ENCODE results near the gene MTERF2.
"Not testable (repeated sequence)": the region's sequence is repeated elsewhere in the genome, so short reads cannot be mapped to it uniquely, and the experiment has no call there.

MTERF2 gene

DNA sequence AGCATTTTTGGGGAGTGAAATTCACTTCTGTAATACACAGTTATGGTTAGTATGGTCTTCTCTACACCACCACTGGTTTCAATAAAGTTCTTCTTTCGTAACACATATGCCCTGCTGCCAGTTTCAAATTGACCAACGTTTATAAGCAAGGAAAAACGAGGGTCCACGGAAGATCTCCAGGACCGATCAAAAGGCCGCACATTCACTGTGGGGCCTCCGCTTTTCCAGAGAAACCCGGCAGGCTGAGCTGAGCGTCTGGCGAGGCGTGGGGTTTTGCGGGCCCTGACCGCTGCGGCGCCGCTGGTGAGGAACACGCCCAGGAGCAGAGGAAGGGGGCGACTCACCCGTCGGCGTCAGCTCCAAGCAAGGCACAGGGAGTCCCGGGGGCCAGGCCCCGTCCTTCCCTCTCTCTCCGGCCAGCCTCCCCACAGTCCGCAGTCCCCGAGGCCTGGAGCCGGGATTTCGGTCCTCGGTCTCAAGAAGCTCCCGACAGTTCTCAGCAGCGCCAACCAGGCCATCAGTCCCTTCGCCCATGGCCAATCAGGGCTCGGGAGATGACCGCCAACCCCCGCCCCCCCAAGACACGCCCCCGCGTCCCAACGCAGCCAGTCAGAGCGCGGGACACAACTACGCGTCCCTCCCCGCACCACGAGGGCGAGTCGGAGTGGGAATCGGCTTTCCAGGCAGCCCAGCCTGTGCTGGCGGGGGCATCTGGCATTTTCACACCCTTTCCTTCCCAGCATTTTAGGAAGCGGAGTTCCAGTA is at the start of gene MTERF2:
Gene MTERF2, minus strand, starts transcription at position 522 of the 765 bp plus-strand sequence. CDS start 8,432 bp downstream, outside the sequence.
- DNase-seq, result peak; percentile 89

- no peak for DNase-seq
Observed at GRCh38 chr12:107035733-107036132, 48.8 kb upstream of the MTERF2 start.

- DNase-seq, result no peak
Observed at GRCh38 chr12:107033758-107034739, 47.1 kb upstream of the MTERF2 start.

- DNase-seq, result no peak
Observed at GRCh38 chr12:107032266-107032665, 45.3 kb upstream of the MTERF2 start.

- DNase-seq, result no peak
Observed at GRCh38 chr12:107031061-107031460, 44.1 kb upstream of the MTERF2 start.

- no peak for DNase-seq
Observed at GRCh38 chr12:107029081-107029480, 42.1 kb upstream of the MTERF2 start.

- DNase-seq, result peak; percentile 57
Observed at GRCh38 chr12:107027636-107028053, 40.7 kb upstream of the MTERF2 start.

GRCh38 chr12:107026806-107027635 is 40.1 kb upstream of the MTERF2 start:
- DNase-seq, result no peak

DNA sequence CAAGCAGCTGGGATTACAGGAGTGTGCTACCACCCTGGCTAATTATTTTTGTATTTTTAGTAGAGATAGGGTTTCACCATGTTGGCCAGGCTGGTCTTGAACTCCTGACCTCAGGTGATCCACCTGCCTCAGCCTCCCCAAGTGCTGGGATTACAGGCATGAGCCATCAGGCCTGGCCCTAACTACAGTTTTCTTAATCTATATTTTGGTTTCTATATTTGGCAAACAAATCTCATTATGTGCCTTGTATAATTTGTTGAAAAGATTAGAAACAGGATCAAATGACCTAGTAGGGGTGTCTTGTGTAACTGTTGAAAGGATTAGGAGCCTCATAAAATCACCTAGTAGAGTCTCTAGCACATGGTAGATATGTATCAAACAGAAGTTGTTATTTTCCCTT is 39.4 kb upstream of the MTERF2 start:
- DNase-seq, result not testable (repeated sequence)

DNA sequence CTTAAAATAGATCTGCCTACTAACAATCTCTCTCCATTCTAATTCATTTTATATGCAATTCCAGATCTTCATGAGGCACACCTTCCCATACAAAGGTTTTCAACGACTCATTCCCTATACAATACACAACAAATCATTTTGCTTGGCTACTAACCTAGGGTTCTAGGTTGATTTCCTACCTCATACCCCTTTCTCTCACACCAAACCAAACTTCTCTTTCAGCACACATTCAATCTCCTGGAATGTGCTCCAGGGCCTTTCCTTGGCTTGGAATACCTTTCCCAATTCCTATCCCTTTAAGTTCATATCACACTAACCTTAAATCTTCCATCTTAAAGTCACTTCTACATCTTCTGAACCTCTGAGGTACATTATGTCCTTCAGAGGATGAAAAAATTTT is 38.7 kb upstream of the MTERF2 start:
- DNase-seq, result no peak

- DNase-seq, result no peak
Observed at GRCh38 chr12:107019546-107019945, 32.6 kb upstream of the MTERF2 start.

GRCh38 chr12:107017042-107017441 is 30.1 kb upstream of the MTERF2 start:
- DNase-seq, result no peak

DNA sequence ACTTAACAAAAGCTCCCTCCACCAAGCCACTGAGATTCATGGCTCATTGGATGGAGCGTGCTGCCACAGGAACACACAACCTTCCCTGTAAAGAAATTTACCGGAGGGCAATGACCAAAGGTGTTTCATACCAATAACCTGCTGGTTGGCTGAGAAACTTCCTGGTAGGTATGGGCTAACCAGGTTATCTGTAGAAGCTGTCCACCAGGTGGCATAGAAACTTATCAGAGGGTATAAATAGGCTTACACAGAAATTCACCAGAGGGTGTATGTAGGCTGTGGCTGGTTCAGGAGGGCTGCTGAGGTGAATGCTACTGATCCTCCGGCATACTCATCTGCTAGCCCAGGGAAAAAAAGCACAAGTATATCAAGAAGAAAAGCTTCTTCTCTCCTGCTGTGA is 27.1 kb upstream of the MTERF2 start:
- no peak for DNase-seq

DNA sequence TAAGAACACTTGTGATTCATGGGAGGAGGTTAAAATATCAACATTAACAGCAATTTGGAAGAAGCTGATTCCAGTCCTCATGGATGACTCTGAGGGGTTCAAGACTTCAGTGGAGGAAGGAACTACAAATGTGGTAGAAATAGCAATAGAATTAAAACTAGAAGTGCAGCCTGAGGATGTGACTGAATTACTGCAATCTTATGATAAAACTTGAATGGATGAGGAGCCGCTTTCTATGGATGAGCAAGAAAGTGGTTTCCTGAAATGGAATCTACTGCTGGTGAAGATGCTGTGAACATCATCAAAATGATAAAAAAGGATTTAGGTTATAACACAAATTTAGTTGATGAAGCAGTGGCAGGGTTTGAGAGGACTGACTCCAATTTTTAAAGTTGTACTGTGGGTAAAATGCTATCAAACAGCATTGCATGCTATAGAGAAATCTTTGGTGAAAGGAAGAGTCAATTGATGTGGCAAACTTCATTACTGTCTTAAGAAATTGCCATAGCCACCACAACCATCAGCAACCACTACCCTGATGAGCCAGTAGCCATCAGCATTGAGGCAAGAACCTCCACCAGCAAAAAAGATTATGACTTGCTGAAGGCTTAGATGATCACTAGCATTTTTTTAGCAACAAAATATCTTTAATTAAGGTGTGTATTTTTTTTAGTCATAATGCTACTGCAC is 25.9 kb upstream of the MTERF2 start:
- no peak for DNase-seq

DNA sequence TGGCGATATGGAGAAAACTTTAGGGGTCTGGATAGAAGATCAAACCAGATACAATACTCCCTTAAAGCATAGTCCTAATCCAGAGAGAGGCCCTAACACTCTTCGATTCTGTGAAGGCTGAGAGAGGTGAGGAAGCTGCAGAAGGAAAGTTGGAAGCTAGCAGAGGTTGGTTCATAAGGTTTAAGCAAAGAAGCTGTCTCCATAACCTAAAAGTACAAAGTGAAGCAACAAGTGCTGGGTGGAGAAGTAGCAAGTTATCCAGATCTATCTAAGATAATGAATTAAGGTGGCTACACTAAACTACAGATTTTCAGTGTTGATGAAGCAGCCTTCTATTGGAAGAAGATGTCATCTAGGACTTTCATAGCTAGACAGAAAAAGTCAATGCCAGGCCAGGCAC is 24.6 kb upstream of the MTERF2 start:
- DNase-seq, result no peak

DNA sequence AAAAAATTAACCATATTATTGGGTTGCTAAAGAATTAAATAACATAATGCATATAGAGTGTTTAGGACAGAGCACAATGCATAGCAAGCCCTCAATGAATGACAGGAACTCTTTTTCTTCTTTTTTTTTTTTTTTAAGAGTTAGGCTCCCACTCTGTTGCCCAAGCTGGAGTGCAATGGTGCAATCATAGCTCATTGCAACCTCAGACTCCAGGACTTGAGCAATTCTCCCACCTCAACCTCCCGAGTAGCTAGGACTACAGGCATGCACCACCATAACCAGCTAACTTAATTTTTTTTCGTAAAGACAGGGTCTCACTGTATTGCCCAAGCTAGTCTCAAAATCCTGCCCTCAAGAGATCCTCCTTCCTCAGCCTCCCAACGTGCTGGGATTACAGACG is 20.5 kb upstream of the MTERF2 start:
- DNase-seq, result no peak

- DNase-seq, result not testable (repeated sequence)
Observed at GRCh38 chr12:107002665-107003064, 15.7 kb upstream of the MTERF2 start.

GRCh38 chr12:106999446-106999845 is 12.5 kb upstream of the MTERF2 start:
- no peak for DNase-seq

DNA sequence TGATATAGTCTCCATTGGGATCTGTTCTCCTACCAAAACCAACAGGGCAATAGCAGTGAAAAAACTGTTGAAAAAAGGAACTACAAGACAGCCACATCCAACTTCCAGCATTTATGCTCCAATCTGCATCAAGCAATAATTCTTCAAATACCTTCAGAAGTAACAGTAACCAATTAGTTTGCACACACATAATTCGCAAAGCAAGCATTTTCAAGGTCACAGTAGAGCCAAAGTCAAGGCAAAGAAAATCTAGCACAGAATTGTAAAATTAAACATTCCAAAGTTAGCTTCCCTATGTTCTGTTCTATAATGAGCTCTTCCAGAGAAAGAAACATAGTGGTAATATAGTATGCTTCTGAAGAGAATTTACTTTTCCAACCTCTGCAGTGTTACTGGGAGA is 11.0 kb upstream of the MTERF2 start:
- DNase-seq, result no peak

GRCh38 chr12:106996102-106996501 is 9.2 kb upstream of the MTERF2 start:
- DNase-seq, result not testable (repeated sequence)

GRCh38 chr12:106994579-106995220 is 7.8 kb upstream of the MTERF2 start:
- no peak for DNase-seq

GRCh38 chr12:106987846-106988245 is 900 bp upstream of the MTERF2 start:
- no peak for DNase-seq

All from NCI-H510A treated with DMSO at 0.1 percent for 48 hours (cell line).